Brain microvascular endothelial cell (primary cell): Measurements from ENCODE around the gene USF1.

Experiments
- DNase-seq: peaks from one replicate; pipeline ENCODE4 v3.0.0-alpha.2; 2020
- H3K27ac ChIP-seq: fragments of 250-450 bp; sonication (Bioruptor Pico); 2 replicates; pipeline ENCODE4 v1.5.1; 2020; ENCODE audit warnings: mild to moderate bottlenecking, moderate library complexity
- H3K27me3 ChIP-seq: fragments of 250-450 bp; sonication (Bioruptor Pico); replicated peaks from 2 replicates; pipeline ENCODE4 v1.5.1; 2020; ENCODE audit warnings: mild to moderate bottlenecking
- H3K36me3 ChIP-seq: fragments of 250-450 bp; sonication (Bioruptor Pico); replicated peaks from 2 replicates; pipeline ENCODE4 v1.5.1; 2020; ENCODE audit warnings: mild to moderate bottlenecking
- H3K4me3 ChIP-seq: 2 replicates; pipeline ENCODE4 v1.5.1; 2011; ENCODE audit warnings: low read depth, mild to moderate bottlenecking, control low read depth, low read length, moderate library complexity
- in situ Hi-C: cut with HindIII; loops from 2 replicates; pipeline ENCODE4 v1.10.0; 2017; ENCODE audit warnings: low sequenced_read_pairs, low pct_ligation_motif_present
- TF ChIP-seq, protein P1 (sequence below): IDR thresholded peaks from 2 replicates; pipeline ENCODE4 v1.5.1; 2011; ENCODE audit warnings: low read depth, mild to moderate bottlenecking, moderate library complexity, low read length, control low read depth, inconsistent platforms; ENCODE audit errors: missing control alignments

Gene USF1

DNA sequence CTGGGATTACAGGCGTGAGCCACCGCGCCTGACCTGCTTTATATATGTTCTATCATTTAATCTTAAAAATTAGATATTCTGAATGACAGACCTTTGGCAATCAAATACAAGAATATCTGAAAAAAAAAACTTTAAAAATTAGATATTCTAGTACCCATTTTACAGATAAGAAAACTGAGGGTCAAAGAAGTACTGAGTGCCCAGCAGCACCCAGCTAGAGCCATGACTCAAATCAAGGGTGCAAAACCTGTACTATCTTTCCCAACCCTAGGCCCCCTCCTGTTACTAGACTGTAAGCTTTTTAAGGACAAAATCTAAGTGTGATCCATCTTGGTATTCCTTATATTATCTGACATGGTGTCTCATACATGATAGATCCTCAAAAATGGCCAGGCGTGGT, 15.6 kb upstream of the USF1 start:
- Histone ChIP-seq H3K27ac (no peak overlapping the region), H3K4me3 (no peak overlapping the region), H3K27me3 (no peaks in the 10 kb centered on the region), H3K36me3 (no peaks in the 10 kb centered on the region)
- TF ChIP-seq, protein P1, sequence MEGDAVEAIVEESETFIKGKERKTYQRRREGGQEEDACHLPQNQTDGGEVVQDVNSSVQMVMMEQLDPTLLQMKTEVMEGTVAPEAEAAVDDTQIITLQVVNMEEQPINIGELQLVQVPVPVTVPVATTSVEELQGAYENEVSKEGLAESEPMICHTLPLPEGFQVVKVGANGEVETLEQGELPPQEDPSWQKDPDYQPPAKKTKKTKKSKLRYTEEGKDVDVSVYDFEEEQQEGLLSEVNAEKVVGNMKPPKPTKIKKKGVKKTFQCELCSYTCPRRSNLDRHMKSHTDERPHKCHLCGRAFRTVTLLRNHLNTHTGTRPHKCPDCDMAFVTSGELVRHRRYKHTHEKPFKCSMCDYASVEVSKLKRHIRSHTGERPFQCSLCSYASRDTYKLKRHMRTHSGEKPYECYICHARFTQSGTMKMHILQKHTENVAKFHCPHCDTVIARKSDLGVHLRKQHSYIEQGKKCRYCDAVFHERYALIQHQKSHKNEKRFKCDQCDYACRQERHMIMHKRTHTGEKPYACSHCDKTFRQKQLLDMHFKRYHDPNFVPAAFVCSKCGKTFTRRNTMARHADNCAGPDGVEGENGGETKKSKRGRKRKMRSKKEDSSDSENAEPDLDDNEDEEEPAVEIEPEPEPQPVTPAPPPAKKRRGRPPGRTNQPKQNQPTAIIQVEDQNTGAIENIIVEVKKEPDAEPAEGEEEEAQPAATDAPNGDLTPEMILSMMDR = no peak
- no peak for DNase-seq
- in situ Hi-C loops = no loop called here

DNA sequence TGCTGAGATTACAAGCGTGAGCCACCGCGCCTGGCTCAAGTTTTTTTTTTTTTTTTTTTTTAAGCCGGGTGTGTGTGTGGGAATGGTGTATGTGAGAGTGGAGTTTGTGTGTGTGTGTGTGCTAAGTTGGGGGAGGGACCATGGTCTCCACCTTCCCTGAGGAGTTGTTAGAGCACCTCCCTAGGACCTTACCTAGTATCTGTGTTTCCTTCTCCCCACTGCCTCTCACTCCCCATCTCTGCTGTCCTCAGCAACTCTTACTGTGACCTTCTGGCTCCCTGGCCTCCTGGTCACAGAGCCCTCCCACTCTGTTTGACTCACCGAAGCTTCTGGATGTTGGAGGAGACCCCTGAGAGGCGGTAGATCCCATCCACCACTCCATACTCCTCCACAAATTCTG, 13.5 kb upstream of the USF1 start:
- no peaks in the 10 kb centered on the region for H3K36me3 ChIP-seq
- H3K4me3 ChIP-seq = no peak overlapping the region
- in situ Hi-C loops = no loop called here
- no peaks in the 10 kb centered on the region for H3K27me3 ChIP-seq
- no peak for DNase-seq
- TF ChIP-seq, protein P1 = no peak
- no peak overlapping the region for H3K27ac ChIP-seq

- Histone ChIP-seq H3K4me3 (no peak overlapping the region), H3K27ac (no peak overlapping the region), H3K36me3 (no peaks in the 10 kb centered on the region), H3K27me3 (no peaks in the 10 kb centered on the region)
- no peak for DNase-seq
- in situ Hi-C loops = no loop called here
- TF ChIP-seq, protein P1 = no peak
These were observed 9.0 kb upstream of the USF1 start for GRCh38 chr1:161054805-161055204.

GRCh38 chr1:161054232-161054631, 8.5 kb upstream of the USF1 start:
- TF ChIP-seq, protein P1 = no peak
- DNase-seq = no peak
- Histone ChIP-seq H3K27me3 (no peaks in the 10 kb centered on the region), H3K36me3 (no peaks in the 10 kb centered on the region), H3K27ac (no peak overlapping the region), H3K4me3 (no peak overlapping the region)
- in situ Hi-C loops = no loop called here

GRCh38 chr1:161052899-161053298, 7.1 kb upstream of the USF1 start:
- Histone ChIP-seq H3K36me3 (no peaks in the 10 kb centered on the region), H3K27ac (no peak overlapping the region), H3K27me3 (no peaks in the 10 kb centered on the region), H3K4me3 (no peak overlapping the region)
- peak; percentile 16 for DNase-seq
- in situ Hi-C loops = no loop called here
- TF ChIP-seq, protein P1 = no peak

- TF ChIP-seq, protein P1 = no peak
- H3K27ac ChIP-seq = no peak overlapping the region
- DNase-seq = no peak
- in situ Hi-C loops = no loop called here
- H3K27me3 ChIP-seq = no peaks in the 10 kb centered on the region
- no peaks in the 10 kb centered on the region for H3K36me3 ChIP-seq
- H3K4me3 ChIP-seq = no peak overlapping the region
These were observed 5.4 kb upstream of the USF1 start for GRCh38 chr1:161051219-161051618.
